GM12865 (cell line): Measurements from ENCODE around the gene IFNGR2.
A peak's percentile ranks its signal among the peaks of the same experiment; 100 is the strongest.

Experiments used
- DNase-seq: peaks from one replicate; pipeline ENCODE4 v3.0.0; 2010; ENCODE audit warnings: low read depth
- H3K4me3 ChIP-seq: 2 replicates; pipeline ENCODE4 v1.5.1; 2011; ENCODE audit warnings: mild to moderate bottlenecking, low read depth, low read length, control low read depth
- TF ChIP-seq, protein P1 (sequence below): IDR thresholded peaks from 2 replicates; pipeline ENCODE4 v1.5.1; 2011; ENCODE audit warnings: low read length, control low read depth, low read depth, inconsistent platforms; ENCODE audit not compliant: insufficient read depth; ENCODE audit errors: missing control alignments

IFNGR2 gene

DNA sequence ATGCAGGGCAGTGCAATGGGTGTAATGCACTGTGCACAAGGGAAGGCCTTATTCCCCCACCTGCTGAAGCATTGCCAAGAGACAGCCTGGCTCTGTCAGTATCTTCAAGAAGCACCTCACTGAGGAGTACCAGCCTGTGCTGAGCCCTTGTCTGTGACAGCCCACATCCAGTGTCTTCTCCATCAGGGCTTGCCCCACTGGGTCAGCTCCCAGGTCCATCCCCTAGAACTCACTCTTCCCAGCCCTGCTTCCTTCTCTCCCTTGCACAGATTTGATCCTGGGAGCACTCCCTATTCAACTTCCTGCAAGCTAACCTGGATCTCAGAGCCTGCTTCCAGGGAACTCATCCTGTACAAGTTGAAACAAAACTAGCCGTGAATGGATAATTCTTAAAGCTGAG lies 33.6 kb upstream of the IFNGR2 start:
- TF ChIP-seq, protein P1, sequence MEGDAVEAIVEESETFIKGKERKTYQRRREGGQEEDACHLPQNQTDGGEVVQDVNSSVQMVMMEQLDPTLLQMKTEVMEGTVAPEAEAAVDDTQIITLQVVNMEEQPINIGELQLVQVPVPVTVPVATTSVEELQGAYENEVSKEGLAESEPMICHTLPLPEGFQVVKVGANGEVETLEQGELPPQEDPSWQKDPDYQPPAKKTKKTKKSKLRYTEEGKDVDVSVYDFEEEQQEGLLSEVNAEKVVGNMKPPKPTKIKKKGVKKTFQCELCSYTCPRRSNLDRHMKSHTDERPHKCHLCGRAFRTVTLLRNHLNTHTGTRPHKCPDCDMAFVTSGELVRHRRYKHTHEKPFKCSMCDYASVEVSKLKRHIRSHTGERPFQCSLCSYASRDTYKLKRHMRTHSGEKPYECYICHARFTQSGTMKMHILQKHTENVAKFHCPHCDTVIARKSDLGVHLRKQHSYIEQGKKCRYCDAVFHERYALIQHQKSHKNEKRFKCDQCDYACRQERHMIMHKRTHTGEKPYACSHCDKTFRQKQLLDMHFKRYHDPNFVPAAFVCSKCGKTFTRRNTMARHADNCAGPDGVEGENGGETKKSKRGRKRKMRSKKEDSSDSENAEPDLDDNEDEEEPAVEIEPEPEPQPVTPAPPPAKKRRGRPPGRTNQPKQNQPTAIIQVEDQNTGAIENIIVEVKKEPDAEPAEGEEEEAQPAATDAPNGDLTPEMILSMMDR: no peak
- no peak for DNase-seq
- H3K4me3 ChIP-seq: no peak overlapping the region

DNA sequence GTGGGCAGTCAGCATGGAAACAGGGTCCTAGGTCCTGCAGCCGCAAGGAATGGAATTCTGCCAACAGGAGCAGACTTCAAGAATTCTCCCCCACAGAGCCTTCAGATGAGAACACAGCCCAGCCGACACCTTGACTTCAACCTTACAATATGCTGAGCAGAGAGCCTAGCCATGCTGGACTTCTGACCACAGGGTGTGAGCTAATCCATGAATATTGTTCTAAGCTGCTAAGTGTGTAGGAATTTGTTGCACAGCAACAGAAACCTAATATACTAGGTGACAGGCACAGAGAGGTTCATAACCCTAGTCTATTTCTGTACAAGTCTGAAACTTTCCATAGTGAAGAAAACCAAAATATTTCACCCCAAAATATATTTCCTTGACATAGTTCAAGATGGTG lies 32.9 kb upstream of the IFNGR2 start:
- TF ChIP-seq, protein P1: no peak
- H3K4me3 ChIP-seq: no peak overlapping the region
- DNase-seq: no peak

DNA sequence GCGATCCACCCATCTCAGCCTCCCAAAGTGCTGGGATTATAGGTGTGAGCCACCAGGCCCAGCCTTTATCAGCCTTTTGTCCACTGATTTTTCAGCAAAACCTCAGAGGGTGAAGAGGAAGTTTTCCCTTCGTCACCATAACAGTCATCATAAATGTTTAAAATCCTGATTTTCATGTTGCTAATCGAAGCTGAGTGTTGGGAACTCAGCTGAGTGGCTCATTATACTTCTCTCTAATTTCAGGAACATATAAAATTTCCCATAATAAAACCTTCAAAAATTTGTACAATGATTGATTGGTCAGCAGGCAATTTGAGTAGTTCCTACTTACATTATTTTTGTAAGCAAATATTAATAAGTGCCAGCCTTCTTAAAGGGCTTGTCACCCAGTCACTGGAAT lies 31.8 kb upstream of the IFNGR2 start:
- TF ChIP-seq, protein P1: no peak
- no peak overlapping the region for H3K4me3 ChIP-seq
- DNase-seq: no peak

DNA sequence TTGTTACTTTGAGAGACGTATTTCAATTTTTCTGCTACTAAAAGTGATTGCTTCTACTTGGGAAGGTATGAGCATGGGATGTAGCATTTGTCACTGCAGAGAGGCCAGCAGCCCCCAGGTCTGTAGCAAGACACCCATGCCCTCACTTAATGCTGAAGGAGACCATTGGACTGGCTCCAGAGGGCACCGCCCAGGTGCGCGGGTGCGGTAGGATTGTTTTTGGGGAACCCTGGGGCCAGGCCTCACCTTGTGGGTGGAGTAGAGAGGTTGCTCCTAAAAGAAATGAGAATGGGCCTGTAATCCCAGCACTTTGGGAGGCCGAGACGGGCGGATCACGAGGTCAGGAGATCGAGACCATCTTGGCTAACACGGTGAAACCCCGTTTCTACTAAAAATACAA lies 30.6 kb upstream of the IFNGR2 start:
- no peak overlapping the region for H3K4me3 ChIP-seq
- no peak for DNase-seq
- TF ChIP-seq, protein P1: no peak

DNA sequence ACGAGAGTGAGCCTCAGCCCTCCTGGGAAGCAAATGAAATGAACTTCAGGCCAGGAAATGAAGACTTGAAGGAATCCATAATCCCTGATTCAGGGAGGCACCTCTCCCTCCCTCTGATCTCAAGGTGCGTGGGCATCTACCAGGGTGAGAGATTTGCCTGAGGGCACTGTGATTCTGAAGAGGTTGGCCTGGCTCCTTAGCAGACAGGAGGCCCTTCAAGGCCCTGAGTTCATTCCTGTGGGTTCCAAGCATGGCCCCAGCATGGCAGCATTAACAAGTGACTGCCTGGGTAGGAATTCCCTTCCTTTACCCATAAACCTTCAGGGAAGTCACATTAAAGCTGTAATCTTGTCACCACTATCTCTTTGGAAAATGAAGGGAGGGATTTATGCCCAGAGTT lies 29.8 kb upstream of the IFNGR2 start:
- H3K4me3 ChIP-seq: no peak overlapping the region
- no peak for DNase-seq
- TF ChIP-seq, protein P1: no peak

DNA sequence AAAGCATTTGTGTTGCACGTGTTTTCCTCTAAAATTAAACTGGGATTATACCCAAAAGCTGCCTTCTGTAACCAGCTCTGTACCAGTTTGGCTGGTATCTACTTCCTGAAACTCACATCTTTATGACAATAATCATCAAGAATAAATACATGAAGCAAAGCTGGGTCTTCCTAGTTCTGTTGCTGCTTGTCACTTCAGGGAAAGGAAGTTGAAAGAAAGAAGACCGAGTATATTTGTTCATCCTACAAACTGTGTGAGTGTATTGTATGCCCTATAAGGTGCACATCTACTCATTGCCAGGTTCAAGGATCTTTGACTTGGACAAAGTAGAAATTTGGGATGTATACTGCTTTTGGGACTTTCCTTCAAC lies 29.1 kb upstream of the IFNGR2 start:
- H3K4me3 ChIP-seq: no peak overlapping the region
- TF ChIP-seq, protein P1: no peak
- DNase-seq: no peak

DNA sequence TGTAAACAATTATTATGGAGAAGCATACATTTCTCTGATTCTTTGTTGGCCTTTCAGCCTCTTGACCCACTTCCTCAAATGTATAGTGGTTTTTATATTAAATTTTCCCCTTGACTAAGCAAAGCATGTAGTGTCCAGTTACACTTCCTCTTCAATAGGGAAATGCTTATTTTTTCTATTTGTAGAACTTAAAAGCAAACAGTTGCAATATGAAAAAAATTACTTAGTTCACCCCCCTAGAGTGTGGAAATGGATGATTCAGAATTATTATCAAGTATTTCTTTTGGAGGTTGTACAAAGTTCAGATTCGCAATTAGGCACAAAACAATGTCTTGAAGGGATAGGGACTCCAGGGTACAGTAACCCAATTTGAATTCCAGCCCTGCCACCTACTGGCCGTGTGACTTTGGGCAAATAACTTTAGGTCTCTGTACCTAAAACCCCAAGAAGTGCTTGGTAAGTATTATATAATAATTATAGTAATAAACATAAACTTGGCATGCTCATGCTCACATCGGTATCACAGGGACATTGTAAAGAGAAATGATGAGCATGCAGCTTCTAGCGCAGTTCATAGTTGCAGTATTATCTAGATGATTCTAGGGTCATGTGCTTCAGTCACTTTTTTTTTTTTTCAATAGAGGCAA lies 28.6 kb upstream of the IFNGR2 start:
- TF ChIP-seq, protein P1: peak; percentile 60
- DNase-seq: peak; percentile 77
- H3K4me3 ChIP-seq: no peak overlapping the region
